Renal cortex interstitium (tissue), 11 donors: Measurements from ENCODE around the gene ATF3. TPM values are rescaled to one million over a fixed set of nuclear protein-coding genes. Genes with fewer than 3 reads are reported as not detected.

Source experiments
- DNase-seq, 11 donors: peaks; one replicate each; pipeline ENCODE4 v3.0.0-alpha.2; 2013; ENCODE audit warnings: low read depth in 9 of 11, low spot score in 4 of 11; ENCODE audit errors: extremely low read depth in 1 of 11
- polyA plus RNA-seq, 3 donors: library from polyadenylated mRNA; unstranded; fragments of 120-200 nt; gene quantifications; one replicate each; pipeline ENCODE4 v1.2.1, GENCODE V29; 2013; ENCODE audit not compliant: insufficient read length in 3 of 3

ATF3 gene
- polyA plus RNA-seq, 3 donors: 13.2 to 33.4 (median 18.5) TPM

DNA sequence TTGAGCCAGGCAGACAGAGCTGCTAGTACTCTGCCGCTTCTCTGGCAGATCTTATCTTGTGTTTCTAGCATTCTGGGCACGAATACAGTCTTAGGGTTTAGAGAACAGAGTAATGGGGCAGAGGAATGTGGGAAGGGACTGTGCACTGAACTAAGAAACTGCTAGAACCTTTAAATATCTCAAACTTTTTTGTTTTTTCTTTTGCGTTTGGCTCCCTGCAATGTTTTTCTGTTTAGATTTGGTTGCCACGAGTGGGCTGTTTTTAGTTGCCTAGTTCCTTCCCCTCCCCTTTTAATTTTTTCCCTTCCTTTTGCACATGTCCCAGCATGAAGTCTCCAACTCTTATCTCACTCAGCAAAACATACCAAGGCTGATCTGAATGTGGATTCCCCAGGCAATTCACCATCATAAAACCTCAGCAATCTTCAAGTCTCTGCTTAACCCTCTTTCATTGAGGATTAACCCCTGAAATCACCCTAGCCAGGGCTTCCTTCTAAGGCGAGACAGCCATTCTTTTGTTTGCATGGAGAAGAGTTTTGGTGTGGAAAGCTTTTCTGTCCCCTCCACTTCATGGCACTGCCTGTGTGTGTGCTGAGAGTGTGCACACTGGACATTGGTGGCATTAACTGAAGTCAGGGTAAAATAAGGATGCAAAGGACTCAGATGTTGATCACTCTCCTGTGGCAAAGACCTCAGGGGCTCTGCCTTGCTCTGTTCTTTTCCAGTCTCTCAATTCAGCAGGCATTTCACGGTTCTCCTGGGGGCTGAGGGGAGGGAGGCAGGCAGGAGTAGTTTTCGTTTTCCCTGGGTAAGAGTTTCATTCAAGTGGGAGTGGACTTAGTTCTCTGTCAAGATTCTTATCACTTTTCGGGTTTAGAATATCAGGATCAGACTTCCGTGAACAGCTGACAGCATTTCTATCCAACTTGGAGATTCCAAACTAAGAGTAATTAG, 2.8 kb upstream of the ATF3 start:
- DNase-seq: peak in 2 of 11 donors; percentile 22 to 29

DNA sequence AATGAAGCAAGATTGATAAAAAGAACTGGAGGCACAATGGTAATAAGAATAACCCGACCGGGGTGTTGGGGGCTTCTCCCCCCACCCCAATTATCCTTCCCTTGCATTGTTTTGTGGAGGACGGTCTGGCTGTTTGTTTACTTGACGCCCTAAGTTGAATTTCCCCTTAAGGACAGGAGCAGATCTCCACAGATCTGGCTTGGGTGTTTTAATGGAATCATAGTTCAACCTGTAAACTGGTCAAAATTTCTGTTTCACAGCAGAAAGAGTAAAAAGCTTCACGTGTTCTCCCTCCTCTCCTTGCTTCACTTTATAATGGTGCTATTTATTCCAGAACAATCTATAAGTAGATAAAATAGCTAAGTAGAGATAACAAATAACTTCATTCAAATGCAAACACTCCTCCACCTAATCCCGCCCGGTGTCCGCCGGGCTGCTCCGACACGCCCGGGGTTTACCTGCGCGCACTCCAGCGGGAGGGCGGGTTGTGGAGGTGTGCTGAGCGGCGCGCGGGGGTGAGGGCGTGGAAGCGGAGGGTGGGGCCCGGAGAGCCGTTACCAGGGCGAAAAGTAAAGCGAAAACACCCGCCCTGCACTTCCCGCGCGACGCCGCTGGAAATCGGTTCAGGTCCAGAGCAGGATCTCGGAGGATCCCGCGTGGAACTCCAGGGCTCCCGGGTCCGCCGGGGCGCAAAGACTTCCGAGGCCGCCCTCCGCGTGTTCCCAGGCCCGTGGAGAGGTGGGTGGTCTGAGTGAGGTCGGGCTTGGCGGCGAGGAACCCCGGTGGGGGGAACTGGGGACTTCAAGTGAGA, 2.0 kb upstream of the ATF3 start:
- DNase-seq: peak in 4 of 11 donors; percentile 15 to 33 (median 30)

DNA sequence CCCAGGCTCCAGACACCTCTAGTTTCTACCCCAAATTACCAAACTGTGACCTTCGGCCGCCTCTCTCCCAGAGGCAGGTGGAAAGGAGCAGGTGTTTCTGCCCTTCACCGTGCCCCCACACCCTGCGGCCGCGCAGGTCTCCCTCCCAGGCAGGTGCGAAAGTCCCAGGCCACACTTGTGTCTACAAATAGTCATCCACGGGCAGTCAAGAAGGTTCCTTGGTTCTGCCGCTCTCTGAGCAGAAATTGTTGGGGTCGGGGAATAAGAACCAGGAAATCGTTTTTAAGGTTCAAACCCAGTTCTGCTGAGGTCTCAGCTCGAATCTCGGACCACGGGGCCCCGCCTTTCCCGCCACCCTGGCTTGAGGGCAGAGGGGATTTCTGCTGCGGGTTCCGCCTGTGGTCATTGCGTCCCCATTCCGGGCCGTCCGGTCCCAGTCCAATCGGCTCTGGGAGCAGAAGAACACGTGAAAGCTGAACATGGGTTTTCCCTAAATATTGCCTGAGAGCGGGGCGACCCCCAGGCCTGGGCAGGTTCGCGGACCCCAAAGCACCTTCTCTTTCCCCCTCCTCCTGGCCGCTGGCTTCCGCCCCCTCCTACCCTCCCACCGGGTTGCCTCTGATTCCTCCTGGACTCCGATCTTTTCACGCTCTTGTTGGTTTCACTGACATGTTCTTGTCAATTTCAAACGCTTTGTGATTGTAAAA, 1.2 kb upstream of the ATF3 start:
- peak in 1 of 11 donors; percentile 11 for DNase-seq

DNA sequence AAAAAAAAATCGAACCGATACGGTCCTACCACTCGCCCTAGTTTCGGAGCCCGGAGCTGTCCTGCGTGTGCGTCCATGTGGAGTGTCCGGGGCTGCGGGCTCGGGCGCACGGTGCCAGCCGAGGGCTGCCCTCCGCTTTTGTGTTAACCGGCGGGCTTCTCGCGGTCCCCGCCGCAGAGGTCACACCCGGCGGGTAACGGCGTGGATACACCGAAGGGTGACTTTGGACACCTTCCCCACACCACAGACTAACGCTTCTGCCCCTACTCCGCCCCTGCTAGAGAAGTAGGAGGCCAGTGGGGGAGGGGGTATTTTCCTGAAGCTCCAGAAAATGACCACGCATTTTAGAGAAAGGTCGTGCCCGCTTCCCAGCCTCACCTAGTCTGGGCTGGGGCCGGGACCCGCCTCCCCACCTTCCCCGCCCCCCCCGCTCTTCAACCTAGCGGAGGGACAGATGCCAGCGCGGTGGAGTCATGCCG, 609 bp upstream of the ATF3 start:
- no peak for DNase-seq

DNA sequence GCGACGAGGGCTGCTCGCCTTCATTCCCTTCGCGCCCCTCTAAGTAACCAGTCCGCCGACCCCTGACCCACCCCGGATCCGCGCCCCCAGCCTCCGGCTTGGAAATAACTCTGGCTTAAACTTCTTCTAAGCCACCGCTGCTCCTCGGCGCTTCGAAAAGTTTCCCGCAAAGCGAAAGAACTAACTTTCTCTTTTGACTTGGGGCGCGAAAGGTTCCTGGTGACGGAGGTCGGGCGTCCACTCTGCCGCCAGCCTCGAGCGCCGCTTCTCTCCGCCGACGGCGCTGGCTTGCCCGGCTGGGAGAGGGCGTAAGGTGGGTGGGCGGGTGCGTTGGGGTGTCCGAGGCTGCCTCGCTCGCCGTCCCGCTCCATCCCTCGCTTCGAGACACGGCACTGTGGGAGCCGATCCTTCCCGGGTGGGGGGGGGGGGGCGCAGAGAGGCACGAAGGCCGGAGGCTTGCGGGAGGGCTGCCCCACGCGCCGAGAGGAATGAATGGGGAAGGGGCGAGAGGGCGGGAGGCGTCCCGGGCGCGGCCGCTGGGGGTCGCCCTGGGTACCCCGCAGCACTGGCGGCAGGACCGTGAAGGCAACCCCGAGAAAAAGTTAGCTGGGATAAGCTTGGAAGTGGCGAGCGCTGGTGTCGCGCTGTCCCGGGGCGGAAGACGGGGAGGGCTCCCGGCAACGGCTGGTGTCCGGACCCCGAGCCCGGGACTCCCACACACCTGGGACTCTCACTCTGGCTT, 569 bp downstream of the ATF3 start:
- peak in 4 of 11 donors; percentile 49 to 63 (median 55) for DNase-seq

DNA sequence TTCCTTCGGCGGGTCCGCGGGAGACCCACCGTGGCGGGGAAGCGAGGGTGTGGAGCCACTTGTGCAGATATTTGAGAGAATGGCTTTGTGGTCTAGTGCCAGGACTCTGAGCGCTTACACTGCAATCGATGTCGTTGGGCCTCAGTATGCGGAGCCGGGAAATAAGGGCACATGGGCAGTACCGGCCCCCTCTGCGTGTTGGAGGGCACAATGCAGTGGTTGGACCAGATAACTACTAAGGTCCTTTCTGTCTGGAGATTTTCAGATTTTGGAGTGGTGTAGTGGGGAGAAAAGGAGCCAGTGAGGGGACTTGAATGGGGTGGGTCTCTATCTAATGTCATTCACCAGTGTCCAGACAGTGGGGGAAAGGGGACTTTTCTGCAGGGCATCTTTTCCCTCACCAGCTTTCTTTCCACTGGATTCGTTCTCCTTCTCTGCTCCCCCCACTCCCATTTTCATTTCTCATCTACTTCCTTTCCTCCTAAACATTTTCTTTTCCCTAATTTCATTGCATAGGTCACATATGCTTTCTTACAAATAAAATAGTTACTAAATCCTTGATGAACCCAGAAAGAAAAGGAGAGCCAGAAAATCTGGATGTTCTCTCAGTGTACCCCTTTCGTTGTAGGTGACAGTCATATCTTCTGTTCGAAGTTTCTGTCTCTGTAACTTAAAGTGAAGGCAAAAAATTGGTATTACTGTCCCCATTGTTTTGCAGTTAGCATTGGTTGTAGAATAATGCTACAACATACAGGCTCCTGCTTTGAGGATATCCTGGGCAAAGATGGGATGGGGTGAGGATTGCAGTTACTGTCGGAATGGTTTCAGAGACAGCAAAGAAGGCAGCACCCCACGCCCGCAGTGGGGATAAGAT, 1.4 kb downstream of the ATF3 start:
- peak in 1 of 11 donors; percentile 19 for DNase-seq

DNA sequence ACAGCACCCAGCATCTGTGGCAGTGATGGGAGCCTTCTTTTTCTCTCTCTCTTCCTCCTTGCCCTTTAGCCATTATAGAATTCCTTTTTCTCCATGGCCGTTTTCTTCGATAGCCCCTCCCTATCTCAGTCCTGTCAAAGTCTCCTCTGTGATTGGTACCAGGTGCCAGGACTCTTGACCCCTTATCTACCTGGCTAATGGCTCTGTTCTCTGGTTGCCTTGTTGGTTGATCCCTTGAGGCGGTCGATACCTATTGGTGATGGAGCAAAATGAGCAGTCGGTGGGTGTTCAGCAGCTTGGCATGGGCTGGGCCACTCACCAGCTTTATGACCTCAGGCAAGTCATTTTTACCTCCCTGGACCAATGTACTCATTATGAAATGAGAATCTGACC, 2.0 kb downstream of the ATF3 start:
- no peak for DNase-seq

DNA sequence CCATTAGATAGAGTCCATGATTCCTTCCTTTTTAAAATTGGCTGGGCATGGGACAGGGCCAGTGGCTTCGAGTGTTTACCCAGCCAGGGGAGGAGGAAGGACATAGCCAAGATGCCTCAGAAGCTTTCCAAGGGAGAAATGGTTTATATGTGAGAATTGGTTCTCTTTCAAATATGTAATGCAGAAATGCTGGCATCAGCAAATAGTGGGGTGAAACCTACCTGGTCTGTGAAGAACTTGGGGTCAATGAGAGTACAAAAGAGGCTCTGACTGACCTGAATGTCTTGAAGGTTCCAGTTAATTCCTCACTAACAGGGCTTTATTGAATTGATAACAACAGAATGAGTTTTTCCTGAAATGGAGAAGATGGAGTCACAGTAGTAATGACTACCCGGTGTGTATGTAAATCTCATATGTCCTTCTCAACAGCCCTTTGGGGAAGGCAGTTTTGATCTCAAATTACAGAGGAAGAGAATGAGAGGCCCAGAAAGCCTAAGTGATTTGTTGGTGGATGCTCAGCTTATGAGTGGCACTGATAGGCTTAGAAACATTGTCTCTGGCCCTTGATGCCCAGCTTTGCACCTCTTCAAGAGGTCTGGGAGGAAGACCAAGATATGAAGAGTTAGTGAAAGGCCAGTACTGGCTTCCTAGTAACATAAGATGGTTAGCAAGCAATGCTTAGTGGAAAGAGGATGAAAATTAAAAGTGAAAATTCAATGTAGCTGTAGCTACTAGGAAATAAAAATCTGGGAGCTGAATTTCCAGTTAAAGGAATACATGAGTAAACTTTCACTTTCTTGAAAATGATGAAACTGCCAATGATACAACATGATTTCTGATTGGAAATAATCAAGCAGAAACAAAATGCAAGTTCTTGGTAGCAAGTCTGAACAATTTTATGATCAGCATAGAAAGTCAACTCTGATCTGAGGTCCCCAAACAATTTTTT, 2.7 kb downstream of the ATF3 start:
- DNase-seq: no peak

DNA sequence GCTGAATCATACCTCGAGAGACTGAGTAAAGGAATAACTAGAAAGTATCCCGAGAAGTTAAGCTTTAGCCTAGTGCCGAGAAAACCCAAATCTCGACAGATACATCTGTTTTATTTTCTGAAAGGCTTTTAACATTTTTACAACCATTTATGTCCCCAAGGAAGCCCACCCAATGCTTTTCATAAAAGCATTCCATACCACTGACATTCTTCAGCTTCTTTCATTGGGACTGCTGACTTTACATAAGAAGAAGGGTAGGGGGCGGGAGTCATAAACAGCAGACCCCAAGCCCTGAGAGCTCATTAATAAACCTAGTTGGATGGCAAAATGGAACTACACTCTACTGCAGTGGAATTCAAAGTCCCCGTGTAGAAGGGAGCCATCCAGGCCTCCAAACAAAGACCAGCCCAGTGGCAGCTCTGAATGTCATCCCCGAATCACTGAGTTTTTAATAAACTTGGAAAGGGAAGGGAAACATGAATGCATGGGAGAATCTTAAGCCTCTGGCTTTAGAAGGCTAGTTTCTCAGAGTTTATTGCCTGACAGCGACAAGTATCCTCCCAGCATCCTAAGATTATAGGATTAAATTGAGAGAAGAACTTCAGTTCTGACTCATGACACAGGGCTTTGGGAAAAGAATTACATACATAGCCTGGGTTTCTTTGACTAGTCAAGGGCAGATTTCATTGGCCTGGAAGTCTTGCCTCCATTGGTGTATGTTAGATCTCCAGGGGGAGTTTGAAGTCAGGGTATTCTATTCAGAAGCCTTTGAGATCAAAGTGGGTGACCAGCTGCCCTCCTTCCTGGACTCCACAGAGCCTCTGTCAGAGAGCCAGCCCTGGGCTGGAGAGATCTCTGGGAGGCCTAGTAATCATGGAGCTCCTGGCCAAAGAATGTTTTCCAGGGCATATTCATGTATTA, 3.7 kb downstream of the ATF3 start:
- no peak for DNase-seq

DNA sequence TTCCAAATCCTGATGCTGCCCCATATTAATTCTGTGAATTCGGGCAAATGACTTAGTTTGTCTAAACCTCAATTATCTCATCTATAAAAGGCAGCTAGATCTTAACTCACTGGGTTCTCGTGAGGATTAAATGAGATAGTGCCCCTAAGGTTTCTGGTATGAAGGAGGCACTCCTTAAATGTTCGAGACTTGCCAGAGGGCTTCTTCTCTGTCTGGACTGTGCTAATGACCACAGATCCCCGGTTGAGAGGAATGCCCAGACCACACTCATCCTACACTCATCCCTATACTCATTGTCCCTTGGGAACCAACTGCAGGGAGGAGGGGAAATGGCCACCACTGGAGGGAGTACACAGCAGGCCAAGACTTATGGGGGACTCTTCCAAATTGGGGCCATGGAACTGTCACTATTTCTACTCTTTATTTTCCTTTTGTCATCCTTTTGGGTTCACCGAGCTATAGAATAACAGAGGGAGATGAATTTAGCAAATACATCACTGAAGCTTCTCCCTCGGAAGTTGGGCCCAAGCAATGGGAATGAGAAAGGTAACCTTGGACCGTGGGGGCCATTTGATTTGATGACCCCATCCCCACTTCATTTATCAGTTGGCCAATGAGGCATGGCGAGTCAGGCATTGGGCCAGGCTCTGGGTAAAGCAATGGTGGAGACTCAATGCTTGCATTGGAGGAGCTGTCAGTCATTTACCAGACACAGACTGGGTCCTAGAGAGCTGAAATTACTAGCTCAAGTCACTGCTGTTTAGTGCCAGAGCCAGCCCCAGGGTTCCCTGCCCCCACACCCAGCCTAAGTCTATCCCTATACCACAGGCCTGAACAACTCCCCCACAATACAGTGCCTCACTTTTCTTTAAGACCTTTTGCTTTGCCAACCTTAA, 5.1 kb downstream of the ATF3 start:
- DNase-seq: no peak

DNA sequence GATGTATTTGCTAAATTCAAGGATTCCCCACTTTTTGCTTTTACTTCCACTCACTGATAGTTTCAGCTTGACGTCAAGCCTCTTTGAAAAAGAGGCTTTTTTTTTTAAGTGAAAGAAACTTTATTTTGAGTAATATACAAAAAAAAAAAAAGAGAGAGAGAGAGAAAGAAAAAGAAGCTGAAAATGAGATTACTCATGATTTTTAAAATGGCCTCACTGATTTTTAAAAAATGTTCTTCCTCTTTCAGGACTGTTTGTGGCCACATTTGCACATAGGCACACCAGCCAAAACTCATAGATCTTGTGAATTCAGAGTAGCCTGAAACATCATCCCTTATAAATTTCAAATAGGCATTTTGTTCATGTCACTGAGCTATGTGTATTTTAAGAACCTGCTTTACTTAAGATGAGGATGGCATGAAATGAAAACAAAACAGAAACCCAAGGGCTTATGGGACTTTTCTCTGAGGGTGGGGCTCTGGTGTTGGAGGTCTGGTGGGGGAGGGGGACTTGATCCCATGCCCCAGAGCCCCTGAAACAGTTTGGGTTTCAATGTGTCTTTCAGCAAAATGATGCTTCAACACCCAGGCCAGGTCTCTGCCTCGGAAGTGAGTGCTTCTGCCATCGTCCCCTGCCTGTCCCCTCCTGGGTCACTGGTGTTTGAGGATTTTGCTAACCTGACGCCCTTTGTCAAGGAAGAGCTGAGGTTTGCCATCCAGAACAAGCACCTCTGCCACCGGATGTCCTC, 6.1 kb downstream of the ATF3 start:
- no peak for DNase-seq

DNA sequence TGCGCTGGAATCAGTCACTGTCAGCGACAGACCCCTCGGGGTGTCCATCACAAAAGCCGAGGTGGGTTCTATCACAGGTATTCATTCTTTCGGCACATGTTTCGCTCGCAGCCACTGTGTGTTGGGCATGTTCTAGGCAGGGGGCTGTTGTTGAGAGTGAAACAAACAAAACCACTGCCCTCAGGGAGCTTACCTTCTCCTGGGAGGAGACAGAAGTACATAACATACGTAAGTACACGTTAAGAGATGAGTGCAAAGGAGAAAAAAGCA, 6.6 kb downstream of the ATF3 start:
- DNase-seq: no peak

DNA sequence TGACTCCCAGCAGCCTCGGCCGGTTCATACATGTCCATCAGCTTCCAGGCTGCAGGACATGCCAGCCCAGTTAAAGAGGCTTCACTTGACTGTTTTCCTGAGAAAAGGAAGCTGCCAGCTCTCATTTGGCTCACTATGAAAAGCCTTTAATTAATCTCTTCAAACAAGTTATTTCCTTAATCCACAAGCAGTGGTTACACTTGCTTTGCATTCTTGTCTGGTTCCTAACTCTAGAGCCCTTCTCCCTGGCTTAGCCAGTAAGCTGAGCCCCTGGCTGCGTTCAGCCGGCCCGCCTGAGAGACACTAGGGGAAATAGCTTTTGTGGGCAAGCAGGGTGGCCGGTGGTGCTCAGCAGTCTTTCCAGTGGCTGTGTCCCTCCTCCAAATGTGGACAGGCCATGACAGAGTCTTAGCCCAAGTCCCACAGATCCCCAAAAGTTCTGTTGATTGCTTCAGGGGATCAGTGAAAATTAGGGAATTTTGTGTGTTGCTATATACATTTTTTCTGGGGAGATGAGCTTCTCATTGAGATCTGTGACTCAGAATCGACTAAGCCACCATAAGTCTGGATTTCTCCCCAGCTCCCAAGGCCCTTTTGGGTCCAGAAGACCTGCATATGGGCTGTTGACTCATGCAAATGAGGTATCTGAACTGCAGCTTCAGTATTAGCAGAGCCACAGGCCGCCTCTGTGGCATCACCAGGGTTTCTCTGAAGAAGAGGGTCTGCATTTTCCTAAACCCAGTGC, 10.1 kb downstream of the ATF3 start:
- DNase-seq: no peak

DNA sequence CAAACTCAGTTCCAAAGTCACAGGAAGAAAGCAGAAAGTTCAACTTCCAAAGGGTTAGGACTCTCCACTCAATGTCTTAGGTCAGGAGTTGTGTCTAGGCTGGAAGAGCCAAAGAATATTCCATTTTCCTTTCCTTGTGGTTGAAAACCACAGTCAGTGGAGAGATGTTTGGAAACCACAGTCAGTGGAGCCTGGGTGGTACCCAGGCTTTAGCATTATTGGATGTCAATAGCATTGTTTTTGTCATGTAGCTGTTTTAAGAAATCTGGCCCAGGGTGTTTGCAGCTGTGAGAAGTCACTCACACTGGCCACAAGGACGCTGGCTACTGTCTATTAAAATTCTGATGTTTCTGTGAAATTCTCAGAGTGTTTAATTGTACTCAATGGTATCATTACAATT, 11.7 kb downstream of the ATF3 start:
- DNase-seq: no peak
